Stimulated activated CD4-positive, alpha-beta T cell treated with anti-CD3 and anti-CD28 coated beads, TNF-alpha, amount 100 ng/mL, for 24 hours (primary cell): ENCODE data around the gene TJP1.

Source experiments
- DNase-seq, 3 experiments: peaks; one replicate each; pipeline ENCODE4 v3.0.0-alpha.2; 2020; ENCODE audit warnings: low read depth in 3 of 3

Gene TJP1

DNA sequence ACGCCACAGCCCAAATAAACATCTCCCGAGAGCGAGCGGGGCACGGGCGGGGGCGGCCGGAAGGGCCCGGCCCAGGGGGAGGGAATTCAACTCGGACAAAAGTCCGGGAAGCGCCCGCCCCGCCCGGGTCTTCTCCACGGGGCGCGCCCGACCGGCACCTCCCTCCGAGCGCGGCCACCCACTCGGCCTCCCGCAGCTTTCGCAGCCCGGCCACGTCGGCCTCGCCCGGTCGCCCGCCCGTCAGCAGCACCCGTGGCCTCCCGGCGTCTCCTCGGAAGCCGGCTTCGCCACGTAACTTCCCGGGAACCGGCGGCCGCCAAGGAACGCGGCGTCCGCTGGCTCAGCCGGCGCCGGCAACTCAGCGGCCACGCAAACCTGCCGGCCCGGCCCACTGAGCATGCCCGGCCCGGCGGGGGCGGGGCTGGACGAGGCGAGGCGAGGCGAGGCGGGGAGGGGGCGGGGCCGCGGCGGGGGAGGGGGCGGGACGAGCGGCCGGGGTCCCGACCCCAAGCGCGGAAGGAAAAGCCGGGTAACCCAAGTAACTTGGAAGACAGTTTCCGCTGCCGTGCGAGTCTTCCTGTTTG lies at the start of gene TJP1:
Gene TJP1 (minus strand): TSS at position 369 of the 584 bp plus-strand sequence. CDS start 440 bp downstream, outside the sequence.
- no peak for DNase-seq

DNA sequence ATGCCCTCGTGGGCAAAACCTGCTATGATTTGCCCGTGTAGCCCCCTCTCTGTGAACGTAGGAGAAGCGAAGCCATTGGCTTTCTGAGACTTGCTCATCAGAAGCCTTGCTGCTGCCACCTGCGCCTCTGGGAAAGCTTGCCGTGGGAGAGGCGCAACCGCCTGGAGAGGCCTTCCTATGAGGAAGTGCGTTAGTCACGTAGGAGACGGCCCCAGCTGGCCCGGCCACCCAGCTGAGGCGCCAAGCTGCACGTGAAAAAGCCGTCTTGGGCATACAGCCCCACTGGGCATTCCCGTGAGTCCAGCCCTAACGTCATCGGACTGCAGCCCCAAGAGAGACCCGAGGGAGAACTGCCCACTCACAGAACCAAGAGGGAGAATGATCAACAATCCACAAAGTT lies 49.1 kb upstream of the TJP1 start:
- DNase-seq = no peak

DNA sequence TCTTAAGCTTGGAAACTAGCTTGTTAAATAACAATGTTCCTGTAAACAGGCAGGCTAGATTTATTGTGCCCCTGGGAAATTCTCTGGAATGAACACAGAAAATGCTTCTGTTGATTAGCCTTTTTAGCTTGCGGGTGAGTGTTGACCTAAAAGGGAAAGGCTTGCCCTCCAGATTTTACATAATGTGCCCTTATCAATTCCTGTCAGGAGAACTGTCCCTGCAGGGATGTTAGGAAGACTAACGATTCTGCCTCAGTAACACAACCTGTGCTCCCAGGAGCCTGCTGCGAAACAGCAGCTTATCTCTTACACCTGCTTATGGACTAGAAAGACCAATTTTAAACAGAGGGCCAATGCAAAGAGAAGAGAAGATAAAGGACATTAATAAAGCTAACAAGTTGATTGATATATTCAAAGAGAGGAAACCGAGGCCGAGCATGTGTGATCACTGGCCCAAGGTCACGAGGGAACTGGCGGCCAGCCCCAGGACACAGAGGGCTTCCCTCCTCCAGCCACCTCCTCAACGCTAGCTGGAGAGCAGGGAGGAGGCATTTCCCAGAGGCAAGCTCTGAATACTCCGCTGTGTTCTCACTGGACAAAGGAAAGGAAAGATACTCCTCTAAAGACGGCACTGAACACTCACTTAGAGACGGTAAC lies 48.4 kb upstream of the TJP1 start:
- DNase-seq = no peak

DNA sequence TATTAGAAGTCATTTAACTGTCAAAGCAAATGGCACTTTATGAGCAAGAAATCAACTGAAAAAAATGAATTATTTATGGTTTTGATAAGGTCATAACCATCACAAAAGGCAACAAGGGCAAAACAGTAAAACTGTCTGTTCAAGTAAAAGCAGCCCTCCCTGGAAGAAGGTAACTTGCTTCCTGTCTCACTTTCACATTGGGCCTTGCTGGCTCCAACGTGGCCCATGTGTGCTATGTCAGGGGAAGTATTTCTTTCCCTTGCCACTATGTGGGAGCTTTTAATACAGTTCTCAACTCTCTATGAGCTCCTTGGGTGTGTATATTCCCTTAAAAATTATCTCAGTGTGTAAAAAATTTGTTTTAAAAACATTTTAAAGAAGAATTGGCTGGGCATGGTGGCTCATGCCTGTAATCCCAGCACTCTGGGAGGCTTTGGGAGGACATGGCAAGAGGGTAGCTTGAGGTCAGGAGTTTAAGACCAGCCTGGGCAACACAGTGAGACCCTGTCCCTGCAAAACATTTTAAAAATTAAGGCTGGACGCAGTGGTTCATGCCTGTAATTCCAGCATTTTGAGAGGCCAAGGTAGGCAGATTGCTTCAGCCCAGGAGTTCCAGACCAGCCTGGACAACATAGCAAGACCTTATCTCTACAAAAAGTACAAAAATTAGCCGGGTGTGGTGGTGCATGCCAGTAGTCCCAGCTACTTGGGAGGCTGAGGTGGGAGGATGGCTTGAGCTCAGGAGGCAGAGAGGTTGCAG lies 45.2 kb upstream of the TJP1 start:
- DNase-seq = no peak

DNA sequence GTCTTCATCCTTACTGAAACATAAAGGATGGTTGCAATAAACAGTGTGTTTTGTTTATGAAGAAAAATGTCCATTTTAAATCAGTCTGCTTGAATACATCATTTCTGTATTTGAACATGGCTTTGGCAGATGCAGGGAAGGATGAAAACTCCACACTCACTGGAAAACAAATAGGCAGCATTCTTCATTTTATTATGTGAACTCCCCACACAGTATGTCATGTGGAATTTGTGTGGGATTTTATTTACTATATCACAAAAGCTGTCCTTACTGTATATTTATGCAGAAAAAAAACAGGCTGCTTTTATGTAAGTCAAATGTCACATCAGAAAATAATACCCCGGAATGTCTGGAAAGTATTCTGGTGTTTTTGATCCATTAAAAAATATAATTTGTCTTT lies 44.1 kb upstream of the TJP1 start:
- DNase-seq = no peak

DNA sequence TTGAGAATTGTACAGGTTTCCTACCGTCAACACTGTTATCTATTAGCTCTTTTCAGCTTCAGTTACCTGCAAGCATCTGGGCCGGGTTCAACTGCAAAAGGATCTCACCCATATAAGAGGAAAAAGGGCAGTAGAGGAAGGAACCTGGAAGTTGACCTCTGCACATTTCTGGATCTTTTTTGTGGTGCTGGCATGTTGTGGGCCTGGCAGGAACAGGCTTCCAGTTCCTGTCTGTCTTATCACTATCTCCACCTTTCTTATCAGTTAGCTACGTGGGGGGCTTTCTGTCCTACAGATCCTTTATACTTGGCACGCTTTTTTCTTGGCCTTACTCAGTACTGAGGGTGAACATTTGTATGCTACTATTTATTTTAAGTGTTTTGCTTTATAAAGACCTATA lies 42.2 kb upstream of the TJP1 start:
- DNase-seq = no peak

DNA sequence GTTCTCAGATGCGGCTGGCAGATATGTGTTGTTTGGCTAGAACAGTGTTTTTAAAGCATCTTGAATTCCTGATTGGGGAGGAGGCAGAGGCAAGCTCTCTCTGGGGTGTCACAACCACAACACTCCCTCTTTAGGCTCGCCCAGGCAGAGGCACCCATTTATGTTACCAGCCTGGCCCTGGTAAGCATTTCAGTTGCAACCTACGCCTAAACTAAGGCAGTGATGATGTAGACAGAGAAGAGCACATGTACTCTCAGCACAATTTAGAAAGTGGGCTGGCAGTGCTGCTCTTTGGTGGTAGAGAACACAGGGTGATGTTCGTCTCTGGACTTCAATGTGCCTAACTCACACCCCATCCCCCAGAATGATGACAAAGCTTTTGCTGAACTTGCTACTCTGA lies 41.2 kb upstream of the TJP1 start:
- no peak for DNase-seq

DNA sequence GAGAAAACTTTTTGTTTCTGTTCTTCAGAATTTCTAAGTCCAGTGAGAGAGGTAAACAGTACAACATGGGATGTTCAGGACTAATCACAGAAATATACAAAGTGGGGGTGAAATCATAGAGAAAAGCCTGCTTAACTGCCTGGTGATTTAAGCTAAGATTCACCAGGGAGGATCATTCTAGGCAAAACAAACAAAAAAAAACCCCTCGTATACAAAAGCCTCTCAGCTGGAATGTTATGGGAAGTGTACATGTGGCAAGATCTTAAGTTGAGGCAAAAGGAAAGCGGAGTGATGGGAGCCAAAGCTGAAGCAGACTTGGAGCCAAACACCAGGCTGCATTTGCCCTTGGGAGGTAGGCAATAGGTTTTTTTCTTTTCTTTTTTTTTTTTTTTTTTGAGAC lies 40.0 kb upstream of the TJP1 start:
- no peak for DNase-seq

DNA sequence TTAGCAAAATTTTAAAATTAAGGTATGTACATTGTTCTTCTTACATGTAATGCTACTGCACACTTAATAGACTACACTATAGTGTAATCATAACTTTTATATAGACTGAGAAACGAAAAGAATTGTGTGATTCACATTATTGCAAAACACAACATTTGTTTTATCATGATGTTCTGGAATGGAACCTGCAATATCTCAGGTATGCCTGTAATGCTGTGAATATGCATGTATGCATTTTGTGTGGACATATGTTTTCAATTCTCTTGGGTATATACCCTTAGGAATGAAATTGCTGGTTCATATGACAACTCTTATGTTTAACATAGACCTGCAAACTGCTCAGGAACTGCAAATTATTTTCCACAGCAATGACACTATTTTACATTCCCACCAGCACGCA lies 38.6 kb upstream of the TJP1 start:
- no peak for DNase-seq

DNA sequence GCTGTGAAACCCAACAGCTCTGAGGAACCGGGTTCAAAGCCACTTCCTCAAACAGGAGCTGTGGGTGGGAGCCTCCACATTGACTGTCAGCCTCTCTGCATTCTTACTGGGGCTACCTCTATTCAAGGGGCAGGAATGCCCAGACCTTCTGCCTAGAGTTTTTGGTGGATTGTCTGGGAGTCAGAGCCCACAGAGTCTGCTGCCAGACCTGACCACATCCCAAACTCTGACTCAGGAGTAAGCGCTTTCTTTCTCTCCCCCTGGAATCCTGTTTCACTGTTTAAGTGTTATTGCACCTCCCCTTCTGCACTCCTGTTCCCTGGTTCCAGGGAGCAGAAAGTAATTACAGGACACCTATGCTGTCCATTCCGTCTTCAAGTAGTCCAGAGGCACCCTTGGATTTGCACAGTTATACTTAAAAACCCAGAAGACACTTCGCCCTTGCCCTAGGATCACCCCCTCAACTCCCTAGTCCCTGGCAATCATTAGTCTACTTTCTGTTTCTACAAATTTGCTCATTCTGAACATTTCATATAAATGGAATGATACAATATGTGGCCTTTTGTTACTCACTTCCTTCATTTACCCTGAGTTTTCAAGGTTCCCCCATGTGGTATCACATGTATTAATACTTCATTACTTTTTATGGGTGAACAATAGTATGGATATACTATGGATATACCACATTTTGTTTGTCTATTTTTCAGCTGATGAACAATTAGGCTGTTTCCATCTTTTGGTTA lies 37.9 kb upstream of the TJP1 start:
- no peak for DNase-seq

DNA sequence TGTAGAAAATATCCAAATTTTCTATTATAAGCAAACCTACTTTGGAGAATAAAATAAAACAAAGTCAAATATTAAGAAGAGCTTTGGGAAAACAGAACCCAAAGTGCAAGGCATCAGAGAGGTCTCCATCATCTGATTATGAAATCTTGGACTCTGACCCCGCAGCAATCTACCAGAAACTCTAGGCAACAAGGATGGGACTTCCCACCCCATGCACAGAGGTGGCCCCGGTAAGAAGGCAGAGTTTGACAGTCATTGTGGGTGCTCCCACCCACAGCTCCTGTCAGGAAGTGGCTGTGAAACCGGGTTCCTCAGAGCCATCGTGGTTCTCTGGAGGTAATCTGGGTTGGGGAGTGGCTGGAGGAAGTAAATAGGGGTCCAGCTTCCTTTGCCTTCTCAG lies 37.0 kb upstream of the TJP1 start:
- DNase-seq = no peak

DNA sequence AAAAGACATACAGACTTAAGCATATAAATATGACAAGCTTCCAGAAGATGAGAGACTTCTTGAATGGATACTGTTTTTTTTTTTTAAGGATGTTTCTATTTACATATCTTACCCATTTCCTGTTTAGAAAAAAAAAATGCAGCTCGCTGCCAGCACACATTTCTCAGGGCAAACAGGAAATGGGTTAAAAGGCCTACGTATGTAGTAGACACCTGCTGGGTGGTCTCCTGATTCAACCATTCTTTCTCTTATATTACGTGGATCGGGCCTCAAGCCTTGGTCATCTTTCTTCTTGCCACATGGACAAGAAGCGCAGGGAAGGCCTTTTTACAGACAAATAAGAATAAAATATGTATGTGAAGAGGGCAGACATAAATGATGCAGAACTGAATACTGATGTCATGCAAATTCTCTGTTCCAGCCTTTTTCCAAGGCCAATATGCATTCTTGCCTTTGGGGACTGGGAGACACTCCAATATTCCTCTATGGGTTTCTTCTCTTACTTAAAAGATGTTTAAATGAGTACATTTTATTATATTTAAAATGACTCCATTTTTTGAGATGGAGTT lies 35.0 kb upstream of the TJP1 start:
- DNase-seq = no peak

DNA sequence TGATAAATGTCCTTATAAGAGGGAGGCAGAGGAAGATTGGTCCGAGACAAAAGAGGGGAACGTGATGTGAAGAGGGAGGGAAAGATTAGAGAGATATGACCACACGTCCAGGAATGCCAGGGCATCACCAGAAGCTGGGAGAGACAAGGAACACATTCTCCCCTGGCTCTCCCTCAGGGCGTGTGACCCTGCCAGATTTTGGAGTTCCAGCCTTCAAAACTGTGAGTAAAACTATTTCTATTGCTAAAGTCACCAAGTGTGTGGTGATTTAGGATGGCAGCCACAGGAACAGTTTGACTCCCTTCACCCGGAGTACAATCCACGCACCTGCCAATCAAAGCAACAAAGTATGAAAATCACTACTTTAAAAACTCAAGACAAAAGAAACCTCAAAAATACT lies 32.1 kb upstream of the TJP1 start:
- DNase-seq = no peak

DNA sequence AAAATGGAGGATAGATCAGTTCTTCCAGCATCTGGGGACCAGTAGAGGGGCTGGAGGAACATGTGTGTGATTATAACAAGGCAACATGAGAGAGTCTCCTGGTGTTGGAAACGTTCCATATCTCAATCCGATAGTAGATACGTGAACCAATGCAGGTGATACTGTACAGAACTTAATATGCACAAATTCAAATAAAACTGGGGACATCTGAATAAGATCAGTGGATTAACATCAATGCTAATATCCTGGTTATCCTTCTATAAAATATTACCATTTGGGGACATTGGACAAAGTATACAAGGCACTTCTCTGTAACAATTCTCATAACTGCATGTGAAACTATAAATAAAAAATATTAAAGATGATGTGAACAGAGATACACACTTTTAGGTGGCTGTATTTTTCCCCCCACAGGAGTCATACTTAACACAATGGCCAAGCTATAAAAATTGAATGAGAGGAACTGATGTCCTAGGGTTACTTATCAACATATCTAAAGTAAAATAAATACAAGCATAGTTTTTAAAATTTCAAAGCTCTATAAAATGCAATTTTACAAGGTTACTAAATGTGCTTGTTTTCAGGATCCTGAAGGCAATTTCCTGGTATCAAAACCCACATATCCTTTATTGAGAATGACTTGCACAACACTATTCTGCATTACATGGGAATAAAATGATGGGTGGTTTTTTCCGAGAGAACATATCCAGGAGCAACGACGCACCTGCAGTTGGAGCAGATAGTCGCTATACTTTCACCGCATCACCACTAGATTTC lies 31.1 kb upstream of the TJP1 start:
- DNase-seq = no peak

DNA sequence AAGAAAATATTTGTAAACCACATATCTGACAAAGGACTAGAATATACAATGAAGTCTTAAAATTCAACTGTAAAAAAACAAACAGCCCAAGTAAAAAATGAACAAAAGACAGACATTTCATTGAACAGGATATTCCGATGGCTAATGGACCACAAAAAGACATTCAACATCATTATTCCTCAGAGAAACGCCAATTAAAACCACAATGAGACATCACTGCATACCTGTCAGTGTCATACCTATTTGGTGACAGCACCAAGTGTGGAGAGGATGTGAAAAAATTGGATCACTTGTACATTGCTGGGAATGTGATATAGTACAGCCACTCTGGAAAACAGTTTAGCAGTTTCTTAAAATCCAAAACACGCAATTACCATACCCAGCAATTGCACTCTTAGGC lies 29.9 kb upstream of the TJP1 start:
- no peak for DNase-seq

DNA sequence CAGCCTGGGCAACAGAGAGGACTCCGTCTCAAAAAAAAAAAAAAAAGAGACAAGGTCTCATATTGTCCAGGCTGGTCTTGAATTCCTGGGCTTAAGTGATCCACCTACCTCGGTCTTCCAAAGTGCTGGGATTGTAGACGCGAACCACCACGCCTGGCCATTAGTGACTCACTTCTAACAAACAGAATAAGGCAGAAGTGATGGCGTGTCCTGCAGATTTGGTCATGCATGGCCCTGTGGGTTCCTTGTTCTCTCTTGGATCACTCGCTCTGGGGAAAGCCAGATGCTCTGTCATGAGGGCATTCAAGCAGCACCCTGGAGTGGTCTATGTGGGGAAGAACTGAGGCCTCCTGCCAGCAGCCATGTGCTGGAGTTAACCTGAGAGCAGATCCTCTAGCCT lies 27.4 kb upstream of the TJP1 start:
- no peak for DNase-seq

DNA sequence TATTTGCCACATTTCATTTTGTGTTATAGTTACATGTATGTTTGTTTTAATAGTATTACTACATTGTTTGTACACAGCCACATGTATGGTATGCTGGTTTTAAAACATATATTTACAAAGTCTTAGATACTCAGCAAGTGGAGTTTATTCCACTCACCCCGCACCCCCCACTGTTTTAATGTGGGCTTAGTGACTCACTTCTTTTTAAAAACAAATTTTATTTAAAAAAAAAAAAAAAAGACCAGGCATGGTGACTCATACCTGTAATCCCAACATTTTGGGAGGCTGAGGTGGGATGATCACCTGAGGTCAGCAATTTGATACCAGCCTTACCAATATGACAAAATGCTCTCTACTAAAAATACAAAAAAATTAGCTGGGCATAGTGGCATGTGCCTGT lies 26.9 kb upstream of the TJP1 start:
- no peak for DNase-seq

DNA sequence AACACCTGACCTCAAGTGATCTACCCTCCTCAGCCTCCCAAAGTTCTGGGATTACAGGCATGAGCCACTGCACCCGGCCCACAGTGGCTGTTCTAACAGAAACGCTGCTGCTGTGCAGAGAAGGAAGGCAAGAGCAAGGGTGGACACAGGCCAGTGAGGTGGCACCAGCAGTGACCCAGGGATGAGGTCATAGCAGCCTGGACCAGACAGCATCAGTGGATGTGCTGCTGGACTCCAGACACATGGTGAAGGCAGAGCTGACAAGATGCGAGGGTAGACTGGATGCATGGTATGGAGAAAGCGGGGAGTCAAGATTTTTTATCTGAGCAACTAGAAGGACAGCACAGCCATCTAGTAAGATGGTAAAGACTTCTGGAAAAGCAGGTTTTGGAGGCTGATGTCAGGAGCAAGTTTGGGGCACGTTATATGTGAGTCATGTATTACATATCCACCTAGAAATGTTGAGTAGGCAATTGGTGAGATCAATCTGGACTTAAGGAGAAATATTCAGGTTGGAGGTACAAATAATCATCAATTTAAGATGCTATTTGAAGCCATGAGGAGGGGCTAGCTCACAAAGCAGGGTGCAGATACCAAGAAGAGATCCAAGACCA lies 22.1 kb upstream of the TJP1 start:
- DNase-seq = no peak

DNA sequence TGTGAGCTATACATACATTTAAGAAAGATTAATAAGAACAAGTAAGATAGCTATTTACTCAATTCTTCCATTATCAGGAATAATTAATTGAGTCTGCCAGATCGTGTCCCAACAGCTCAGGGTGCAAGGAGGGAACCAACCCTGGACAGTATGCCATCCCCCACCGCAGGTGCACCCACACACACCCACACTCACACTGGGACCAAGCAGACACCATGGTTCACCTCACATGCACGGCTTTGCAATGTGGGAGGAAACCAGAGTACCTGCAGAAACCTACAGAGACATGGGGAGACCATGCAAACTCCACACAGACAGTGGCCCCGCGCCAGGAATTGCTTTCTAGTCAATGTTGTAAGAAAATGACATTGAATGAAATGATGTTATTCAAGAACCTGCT lies 20.0 kb upstream of the TJP1 start:
- no peak for DNase-seq

DNA sequence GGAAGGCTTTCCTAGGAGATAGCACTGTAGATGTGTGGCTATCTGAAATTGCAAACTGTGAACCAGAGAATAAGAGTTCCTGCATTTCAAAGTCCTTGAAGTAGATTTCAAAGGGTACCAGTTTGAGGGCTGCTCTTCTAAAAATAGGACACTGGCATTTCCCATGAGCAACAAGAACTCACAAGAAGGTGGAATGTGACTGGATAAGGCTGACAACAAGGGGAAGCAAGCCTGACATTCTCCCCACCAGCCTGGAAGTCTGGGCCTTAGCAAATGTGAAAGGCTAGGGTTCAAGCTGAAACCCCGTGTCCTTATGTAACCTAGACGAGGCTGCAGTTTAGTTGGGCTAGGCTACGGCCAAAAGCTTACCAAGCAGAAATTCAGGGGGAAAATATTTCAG lies 18.7 kb upstream of the TJP1 start:
- DNase-seq = no peak

DNA sequence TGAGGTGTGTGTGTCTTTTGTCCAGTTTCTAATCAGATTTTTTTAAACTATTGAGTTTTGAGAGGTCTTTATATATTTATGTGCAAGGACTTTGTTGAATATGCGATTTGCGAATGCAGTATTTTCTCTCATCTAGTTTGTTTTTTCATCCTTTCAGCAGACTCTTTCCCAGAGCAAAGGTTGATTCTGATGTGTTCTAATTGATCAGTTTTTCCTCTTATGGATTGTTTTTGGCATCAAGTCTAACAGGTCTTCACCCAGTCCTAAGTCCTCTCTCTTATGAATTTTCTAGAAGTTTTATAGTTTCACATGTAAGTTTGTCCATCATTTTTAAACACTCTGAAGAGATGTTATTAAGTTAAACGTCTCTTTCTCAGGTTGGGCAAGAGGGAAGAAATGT lies 17.8 kb upstream of the TJP1 start:
- no peak for DNase-seq
